Dermis microvascular lymphatic vessel endothelial cell (primary cell): ENCODE data around the gene GPR180. TPM values are rescaled to one million over a fixed set of nuclear protein-coding genes. Genes with fewer than 3 reads are reported as not detected.
"Not testable (repeated sequence)": the region's sequence is repeated elsewhere in the genome, so short reads cannot be mapped to it uniquely, and the experiment has no call there.

ENCODE experiments used
- DNase-seq, 2 donors: peaks; one replicate each; pipeline versions ENCODE4 v3.0.0 to v3.0.0-alpha.2; 2010; ENCODE audit warnings: low read depth in 2 of 2
- total RNA-seq: library from RNA; depleted of rRNA; stranded (reverse); fragments of >200 nt; gene quantifications from 2 replicates; pipeline ENCODE4 v1.2.1, GENCODE V29; 2014

GPR180 gene
- total RNA-seq, 1 donor from 2014 or later, result 10.4 TPM

- DNase-seq, result no peak
Measured at GRCh38 chr13:94596575-94596971, 5.1 kb upstream of the GPR180 start.

GRCh38 chr13:94598281-94598680 lies 3.4 kb upstream of the GPR180 start:
- DNase-seq, result no peak

DNA sequence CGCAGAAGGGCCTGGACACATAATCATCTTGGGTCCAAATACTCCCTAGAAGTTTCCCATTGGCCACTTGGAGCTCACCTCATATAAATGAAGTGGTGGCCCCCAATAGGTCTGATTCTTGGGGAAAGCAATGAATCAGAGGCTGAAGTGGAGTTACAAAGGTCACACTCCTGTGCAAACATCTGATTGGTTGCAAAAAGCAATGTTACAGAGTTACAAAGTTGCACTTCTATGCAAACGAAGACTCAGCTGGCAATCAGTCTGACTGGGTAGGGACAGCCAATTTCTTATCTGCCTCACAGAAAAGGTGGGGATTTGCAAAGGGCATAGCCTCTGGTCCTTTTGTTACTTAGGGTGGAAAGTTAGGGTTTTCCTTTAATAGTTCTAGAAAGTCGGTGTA lies 1.8 kb upstream of the GPR180 start:
- DNase-seq, result no peak

GRCh38 chr13:94602467-94602866 lies 810 bp downstream of the GPR180 start:
- DNase-seq, result no peak

- no peak for DNase-seq
Measured at GRCh38 chr13:94607056-94607455, 5.4 kb downstream of the GPR180 start.

- DNase-seq, result no peak
Measured at GRCh38 chr13:94607939-94608338, 6.3 kb downstream of the GPR180 start.

- DNase-seq, result no peak
Measured at GRCh38 chr13:94608586-94608985, 6.9 kb downstream of the GPR180 start.

DNA sequence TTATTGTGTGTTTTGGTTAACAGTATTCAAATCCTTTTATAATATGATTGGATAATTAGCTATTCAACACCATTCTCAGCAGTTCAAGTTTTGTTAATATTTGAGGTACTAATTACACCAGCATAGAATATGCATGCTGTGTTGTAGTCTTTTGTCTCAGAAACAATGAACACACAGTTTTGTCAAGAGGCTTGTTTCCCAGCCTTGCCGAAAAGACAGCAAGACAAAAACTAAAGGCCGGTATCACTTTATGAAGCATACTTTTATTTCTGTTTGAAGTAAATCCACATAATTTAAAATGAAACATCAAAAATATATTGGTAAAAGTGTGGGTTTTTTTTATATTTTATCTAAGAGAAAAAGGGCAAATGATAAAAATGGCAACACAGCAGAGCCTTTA lies 7.5 kb downstream of the GPR180 start:
- no peak for DNase-seq

GRCh38 chr13:94610475-94610874 lies 8.8 kb downstream of the GPR180 start:
- DNase-seq, result no peak

GRCh38 chr13:94612050-94612449 lies 10.4 kb downstream of the GPR180 start:
- DNase-seq, result no peak

DNA sequence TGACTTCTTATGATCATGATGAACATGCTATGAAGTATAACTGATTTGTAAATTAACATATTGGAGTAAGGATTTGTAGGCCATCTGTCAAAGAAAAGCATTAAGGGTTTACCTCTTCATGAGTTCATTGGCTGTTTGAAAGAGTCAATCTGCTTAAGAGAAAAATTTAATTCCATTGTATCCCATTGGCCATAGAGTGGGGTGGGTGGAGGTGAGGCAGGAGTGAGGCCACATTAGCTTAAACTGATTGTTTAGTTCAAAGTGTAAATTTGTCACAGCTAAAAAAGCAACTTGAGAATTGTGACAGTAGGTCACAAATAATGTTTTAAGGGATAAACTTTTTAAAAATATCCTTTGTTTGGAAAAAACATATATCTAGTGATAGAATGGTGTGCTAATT lies 11.4 kb downstream of the GPR180 start:
- no peak for DNase-seq

DNA sequence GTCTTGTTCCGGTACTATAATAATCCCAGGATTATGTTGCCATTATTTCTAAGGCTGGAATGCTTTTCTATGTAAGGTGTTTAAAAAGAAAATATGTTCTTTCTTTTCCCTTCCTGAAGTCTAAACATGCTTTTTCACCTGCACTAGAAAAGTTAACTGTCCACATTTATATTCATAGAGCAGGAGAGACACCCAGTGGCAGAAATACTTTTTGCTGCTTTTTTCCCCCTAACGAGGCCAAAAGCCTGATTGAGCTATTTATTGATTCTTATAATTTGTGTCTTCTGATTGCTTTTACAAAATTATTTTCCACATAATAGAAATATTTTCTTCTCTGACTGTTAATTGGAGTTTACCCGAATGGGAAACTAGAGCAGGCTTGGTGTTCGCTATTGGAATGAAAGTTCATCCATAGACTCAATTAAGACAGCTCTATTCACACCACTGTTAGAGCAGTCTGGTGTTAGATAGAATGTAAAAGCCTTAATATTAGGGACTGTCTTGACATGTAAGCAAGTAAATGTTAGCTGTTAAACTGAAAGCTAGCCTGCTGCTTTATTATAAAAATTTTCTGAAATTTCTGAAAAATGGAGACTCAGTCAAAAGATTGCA lies 15.8 kb downstream of the GPR180 start:
- DNase-seq, result peak in 1 of 2 donors; percentile 34

DNA sequence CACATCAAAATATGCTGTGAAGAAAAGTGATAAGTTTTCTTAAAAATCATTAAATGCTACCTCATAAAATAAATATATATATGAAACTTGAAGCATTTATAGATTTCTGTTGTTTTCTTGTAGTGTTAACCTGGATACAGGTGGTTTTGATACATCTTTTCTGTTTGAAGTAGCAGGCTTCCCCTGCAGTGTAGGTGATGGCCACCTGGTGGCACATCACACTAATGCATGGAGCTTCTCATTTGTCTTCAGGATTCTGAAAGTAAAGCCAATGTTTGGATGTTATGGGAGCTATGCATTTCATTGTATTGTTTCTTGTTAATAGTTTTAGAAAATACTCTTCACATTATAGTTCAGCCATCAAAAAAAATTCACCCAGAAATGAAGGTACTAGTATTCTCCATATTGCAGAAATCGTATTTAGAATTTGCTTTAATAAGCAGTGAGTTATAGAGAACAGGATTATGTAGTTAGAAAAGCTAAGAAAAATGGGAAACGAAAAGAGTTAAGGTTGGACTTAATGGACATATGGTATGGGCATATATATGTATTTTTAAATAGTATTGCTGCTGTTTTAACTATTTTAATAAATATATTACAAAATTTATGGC lies 18.7 kb downstream of the GPR180 start:
- DNase-seq, result peak in 1 of 2 donors; percentile 52

DNA sequence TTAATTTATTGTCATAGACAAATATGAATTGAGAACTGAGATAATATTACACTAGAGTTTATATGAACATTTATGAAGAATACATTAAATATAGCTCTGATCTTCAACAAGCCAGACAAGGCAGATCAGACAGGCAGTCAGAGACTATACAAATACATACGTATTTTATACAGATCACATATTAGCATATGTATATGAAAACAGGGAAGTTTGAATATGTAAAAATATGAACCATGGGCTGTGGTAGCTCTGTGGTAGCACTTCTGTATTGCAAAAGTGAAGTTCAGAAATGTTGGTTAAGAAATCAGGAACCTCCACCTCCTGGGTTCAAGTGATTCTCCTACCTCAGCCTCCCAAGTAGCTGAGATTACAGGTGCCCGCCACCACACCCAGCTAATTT lies 20.7 kb downstream of the GPR180 start:
- DNase-seq, result no peak

DNA sequence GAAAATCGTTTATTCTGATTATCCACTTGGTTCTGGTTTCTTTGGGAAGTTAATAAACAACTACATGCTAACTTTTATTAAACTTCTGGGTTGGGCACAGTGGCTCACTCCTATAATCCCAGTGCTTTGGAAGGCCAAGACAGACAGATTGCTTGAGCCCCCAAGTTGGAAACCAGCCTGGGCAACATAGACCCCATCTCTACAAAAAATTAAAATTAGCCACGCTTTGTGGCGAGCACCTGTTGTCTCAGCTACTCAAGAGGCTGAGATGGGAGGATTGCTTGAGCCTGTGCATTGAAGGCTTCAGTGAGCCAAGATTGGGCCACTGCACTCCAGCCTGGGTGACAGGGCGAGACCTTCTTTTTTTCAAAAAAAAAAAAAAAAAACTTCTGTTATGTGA lies 21.7 kb downstream of the GPR180 start:
- no peak for DNase-seq

DNA sequence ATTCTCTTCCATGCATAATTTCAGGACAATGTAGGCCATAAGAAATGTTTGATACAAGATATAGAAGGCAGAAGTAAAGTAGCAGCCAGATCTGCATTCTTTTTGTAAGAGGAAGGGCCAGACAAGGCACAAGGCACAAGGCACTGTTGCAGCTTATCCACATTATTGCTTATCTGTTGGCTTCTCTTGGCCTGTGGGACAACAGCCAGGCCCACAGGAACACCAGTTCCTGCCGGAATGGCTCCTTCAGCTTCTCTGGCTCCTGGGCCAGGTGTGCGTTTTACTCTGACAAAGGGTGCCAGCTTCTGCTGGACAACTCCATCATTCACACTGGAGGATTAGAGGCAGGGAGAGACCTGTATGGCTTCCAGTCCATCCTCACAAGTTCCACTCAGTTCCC lies 29.2 kb downstream of the GPR180 start:
- no peak for DNase-seq

DNA sequence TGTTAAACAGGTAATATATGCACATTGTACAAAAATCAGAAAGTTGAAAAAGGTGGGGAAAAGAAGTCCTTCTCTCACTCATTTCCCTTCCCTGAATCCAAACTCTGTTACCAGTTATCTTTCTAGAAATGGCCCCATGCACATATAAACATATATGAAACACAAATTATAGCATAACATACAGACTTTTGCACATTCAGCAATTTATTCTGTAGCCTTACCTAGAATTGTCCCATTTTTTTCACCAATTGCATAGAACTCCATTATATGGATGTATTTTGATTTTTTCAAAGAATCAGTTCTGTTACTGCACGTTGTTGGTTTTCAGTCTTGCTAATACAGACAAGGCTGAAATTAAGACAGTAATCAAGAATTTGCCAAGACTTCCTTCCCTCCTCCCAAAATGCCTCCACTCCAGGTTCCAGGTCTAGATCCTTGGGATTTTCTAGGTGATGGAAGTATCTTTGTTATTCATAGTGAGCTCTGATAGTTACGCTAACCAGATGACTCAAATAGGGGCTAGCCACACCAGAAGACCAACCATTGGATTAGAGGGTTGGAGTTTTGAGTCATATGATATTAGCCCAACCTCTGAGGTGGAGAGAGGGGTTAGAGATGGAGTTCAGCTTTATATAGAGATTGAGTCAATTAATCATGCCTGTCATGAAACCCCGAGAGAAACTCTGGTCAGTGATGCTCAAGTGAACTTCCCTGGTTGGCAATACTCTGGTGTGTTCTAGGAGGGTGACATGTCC lies 30.7 kb downstream of the GPR180 start:
- no peak for DNase-seq

GRCh38 chr13:94636096-94636495 lies 34.4 kb downstream of the GPR180 start:
- not testable (repeated sequence) for DNase-seq

- DNase-seq, result no peak
Measured at GRCh38 chr13:94636942-94637578, 35.4 kb downstream of the GPR180 start.

GRCh38 chr13:94637677-94638076 lies 36.0 kb downstream of the GPR180 start:
- DNase-seq, result not testable (repeated sequence)

- no peak for DNase-seq
Measured at GRCh38 chr13:94640721-94641120, 39.1 kb downstream of the GPR180 start.

DNA sequence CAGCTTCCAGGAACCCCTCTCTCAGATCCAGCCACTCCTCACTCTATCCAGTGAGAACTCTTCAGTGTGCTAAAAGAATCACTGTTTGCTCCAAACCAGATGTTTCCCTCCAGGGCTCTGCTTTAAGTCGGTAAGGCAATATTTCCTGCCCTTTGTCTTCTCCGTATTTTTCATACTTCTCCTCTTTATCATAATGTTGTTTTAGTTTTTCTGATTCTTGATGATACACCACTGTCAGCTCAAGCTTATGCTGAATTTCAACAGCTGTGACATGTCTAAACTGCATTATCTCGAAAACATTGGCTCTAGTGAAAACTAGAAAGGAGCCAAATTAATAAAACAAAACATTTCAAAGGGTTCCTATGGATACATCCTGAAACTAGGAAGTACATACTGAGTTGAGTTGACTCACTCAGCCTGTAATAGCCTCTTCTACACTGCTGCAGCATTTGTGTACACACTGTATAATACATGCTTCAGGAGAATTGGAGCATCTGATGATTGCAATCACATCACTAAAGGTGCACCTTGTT lies 39.8 kb downstream of the GPR180 start:
- DNase-seq, result peak; percentile 59 to 84
